ELF-1 (cell line): ENCODE measurements around the gene AKAP6.
A peak's percentile ranks its signal among the peaks of the same experiment; 100 is the strongest.

Experiments
- DNase-seq: peaks from one replicate; pipeline ENCODE4 v3.0.0-alpha.2; 2016; ENCODE audit warnings: low read depth, low spot score

The AKAP6 gene

GRCh38 chr14:32525591-32525990 is 196.5 kb downstream of the AKAP6 start:
- DNase-seq = no peak

- no peak for DNase-seq
Observed at GRCh38 chr14:32530800-32531199, 201.7 kb downstream of the AKAP6 start.

GRCh38 chr14:32531942-32532515 is 202.9 kb downstream of the AKAP6 start:
- no peak for DNase-seq

- DNase-seq = no peak
Observed at GRCh38 chr14:32534145-32534544, 205.0 kb downstream of the AKAP6 start.

- DNase-seq = no peak
Observed at GRCh38 chr14:32536175-32536574, 207.1 kb downstream of the AKAP6 start.

- no peak for DNase-seq
Observed at GRCh38 chr14:32537166-32537565, 208.1 kb downstream of the AKAP6 start.

GRCh38 chr14:32542507-32542906 is 213.4 kb downstream of the AKAP6 start:
- DNase-seq = no peak

- no peak for DNase-seq
Observed at GRCh38 chr14:32545095-32545494, 216.0 kb downstream of the AKAP6 start.

GRCh38 chr14:32545506-32546210 is 216.6 kb downstream of the AKAP6 start:
- DNase-seq = no peak

GRCh38 chr14:32546246-32546645 is 217.1 kb downstream of the AKAP6 start:
- no peak for DNase-seq

GRCh38 chr14:32552766-32553165 is 223.7 kb downstream of the AKAP6 start:
- no peak for DNase-seq

GRCh38 chr14:32559048-32559447 is 229.9 kb downstream of the AKAP6 start:
- DNase-seq = no peak

- DNase-seq = peak; percentile 10
Observed at GRCh38 chr14:32559590-32559989, 230.5 kb downstream of the AKAP6 start.

- peak; percentile 66 for DNase-seq
Observed at GRCh38 chr14:32560209-32560857, 231.2 kb downstream of the AKAP6 start.

GRCh38 chr14:32561520-32561919 is 232.4 kb downstream of the AKAP6 start:
- DNase-seq = peak; percentile 61

GRCh38 chr14:32564596-32564995 is 235.5 kb downstream of the AKAP6 start:
- no peak for DNase-seq

GRCh38 chr14:32565256-32565655 is 236.2 kb downstream of the AKAP6 start:
- no peak for DNase-seq

GRCh38 chr14:32567543-32568384 is 238.7 kb downstream of the AKAP6 start:
- no peak for DNase-seq

- DNase-seq = no peak
Observed at GRCh38 chr14:32571551-32571950, 242.5 kb downstream of the AKAP6 start.

GRCh38 chr14:32571995-32572866 is 243.1 kb downstream of the AKAP6 start:
- DNase-seq = no peak

GRCh38 chr14:32572867-32573150 is 243.7 kb downstream of the AKAP6 start:
- DNase-seq = no peak
